Left cardiac atrium (tissue), 4 donors: ENCODE data around the gene MTHFD1L. TPM values are rescaled to one million over a fixed set of nuclear protein-coding genes. Genes with fewer than 3 reads are reported as not detected.
A peak's percentile ranks its signal among the peaks of the same experiment; 100 is the strongest.

Experiments used
- ATAC-seq, 2 donors: fragments of 200-7000 bp; cut with Tn5 transposase; one replicate each; pipeline ENCODE4 v1.9.1; 2020; ENCODE audit warnings: mild to moderate bottlenecking in 2 of 2, moderate library complexity in 2 of 2
- DNase-seq: peaks from one replicate; pipeline ENCODE4 v3.0.0-alpha.2; 2020
- intact Hi-C, 2 donors: fragments of 100-400 bp; cut with DNase I; formaldehyde crosslinking; loops; one replicate each; pipeline versions ENCODE4 v1.14.1 to v1.15.1; 2022 to 2023
- total RNA-seq, 2 donors: library from RNA; stranded (reverse); fragmentation: NEBNext Ultra II Directional; extraction: Animal tissue kit (Norgen Biotek cat#: 25700); gene quantifications; one replicate each; pipeline ENCODE4 v1.2.1, GENCODE V29; 2021
- donor health status: DM: no; HTN: yes; CAD: no.
- donor health status: DM: no; HTN: yes; CAD: no; lungs with severe emphysema.
- donor health status: DM: yes; HTN: yes; CAD: no.
- donor health status: Dilated cardiomyopathy.

The MTHFD1L gene
- total RNA-seq, 2 donors from 2014 or later: 4.8 to 19.7 TPM

DNA sequence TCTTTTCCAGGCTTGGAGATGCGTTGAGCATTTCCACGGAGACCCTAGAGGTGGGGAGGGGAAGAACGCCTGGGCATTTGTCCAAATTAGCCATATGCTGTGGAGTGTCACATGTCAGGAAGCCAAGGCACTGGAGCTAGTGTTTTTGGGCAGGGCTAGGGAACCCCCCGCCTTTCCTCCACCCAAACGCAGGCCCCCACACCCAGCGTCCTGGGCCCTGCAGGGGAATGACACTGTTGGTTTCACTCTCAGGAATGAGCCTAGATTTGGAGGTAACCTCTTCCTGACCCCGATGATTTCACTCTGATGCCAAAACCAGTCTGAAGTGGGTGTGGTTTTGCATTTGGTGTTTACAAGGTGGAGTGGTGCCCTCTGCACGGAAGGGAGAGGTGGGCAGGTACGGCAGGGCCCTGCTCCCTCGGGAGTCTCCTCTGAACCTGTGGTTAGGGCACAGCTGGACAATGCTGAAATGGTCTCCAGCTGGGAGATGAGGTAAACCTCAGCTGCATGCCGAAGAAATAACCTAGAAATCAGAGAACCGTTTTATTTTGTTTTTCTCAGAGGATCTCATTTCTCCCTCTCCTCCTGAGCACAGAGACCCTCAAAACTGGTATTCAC, 29.5 kb downstream of the MTHFD1L start:
- intact Hi-C loops: loop anchor here in 1 of 2 donors (5.0 to 10.0 kb wide), 2 partner anchors 120 to 437 kb away; no protein-coding TSS in a partner anchor
- DNase-seq (no peak), ATAC-seq (peak in 1 of 2 donors; percentile 30)

DNA sequence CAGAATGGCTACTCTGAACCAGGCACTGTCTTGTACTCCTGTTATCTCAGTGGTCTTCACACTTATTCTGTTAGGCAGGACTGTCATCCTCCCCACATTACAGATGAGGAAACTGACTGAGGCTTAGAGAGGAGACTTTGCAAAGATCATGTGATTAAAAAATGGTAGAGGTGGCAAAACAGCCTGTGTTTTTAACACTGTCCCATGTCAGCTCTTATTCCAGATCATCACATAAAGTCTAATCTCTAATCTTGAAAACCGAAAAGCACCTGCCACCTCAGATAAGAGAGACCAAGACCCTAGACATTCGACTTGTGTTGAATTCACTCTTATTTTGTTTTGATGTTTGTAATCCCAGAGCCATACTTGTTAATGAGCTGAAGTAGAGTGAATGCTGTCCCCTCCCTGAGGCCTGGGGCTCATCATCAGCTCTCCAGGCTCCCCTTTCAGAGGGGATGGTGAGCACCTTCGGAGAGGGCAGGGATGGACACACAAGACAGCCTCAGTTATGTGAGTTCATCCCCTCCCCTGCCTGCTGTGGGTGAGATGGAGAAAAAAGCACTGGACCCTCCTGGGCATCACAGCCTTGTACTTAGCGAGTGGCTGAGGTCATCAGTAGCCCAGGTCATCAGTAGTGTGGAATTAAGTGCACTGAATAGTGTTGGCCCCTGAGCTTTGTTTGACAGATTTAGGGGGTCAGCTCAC, 30.6 kb downstream of the MTHFD1L start:
- no peak for DNase-seq
- intact Hi-C loops: loop anchor here in 1 of 2 donors (10.0 kb wide), 1 partner anchor 119 kb away; no protein-coding TSS in a partner anchor
- ATAC-seq: no peak

DNA sequence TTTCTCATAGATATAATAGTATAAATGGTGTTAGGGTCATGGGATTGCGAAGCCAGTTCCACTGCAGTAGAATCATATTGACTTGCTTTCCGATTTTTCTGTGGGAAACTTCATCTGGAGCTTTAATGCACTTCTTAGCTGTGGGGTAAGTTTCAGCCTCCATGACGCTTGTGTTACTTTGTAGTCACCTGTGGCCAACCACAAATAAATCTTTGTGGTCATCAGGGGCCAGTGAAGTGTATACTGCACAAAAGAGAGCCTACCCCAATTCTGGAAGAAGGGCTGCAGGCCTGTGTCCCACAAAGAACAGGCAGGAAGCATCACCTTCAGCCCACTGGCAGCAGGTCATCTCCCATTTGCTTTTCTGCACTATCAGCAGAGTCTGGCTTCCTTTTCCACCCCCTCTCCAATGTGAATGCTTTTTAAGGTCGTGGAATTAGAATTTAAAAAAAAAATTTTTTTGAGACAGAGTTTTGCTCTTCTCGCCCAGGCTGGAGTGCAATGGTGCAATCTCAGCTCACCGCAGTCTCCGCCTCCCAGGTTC, 32.0 kb downstream of the MTHFD1L start:
- DNase-seq (no peak), ATAC-seq (no peak)
- intact Hi-C loops: loop anchor here in 1 of 2 donors (10.0 kb wide), 1 partner anchor 117 kb away; no protein-coding TSS in a partner anchor

DNA sequence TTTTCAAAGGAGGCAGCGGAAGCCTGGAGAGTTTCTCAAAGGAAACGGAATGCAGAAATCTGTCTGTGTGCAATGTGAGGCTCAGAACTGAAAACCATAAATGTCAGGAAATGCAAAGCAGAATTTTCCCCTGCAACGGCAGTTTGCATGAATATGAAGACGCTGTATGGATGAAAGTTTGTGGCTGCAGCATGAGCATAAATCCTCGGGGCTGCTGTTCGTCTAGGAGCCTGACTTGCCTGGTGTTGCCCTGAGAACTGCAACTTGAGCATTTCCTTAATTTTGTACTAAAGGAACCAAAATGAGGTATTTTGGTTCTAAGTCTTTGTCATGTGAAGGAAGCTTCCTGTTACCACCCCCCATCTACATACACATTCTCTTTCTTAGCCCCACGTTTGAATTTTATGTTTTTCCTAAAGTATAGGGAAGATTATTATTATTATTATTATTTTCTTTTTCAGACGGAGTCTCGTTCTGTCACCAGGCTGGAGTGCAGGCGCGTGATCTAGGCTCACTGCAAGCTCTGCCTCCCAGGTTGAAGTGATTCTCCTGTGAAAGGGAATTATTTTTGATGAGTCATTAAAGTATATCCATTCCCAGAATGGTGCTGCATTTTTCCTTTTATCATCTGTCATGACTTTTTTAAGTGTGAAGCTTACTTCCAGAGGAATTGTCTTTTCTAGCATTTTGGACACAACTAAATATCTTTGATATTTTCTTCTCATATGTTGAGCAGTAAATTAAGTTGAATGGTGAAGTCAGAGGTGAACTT, 33.1 kb downstream of the MTHFD1L start:
- no peak for ATAC-seq
- no peak for DNase-seq
- intact Hi-C loops: loop anchor here in 1 of 2 donors (10.0 kb wide), 1 partner anchor 116 kb away; no protein-coding TSS in a partner anchor

DNA sequence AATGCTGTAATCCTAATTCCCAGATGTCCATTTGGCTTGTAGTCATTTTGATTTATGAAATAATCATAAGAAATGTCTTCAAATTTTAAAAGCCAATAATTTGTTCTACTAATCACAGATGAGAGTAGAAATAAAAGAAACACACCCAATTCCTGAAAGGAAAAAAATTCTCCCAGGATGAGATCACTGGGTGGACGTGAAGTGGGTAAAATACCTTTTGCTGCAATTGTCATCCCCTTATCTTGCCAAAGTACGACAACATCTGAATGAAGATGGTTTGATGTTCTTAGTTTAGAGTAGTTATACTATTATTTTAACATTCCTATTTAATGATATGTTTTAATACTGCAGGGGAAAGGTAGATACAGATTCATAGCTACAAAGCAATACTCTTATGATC, 33.7 kb downstream of the MTHFD1L start:
- no peak for ATAC-seq
- intact Hi-C loops: loop anchor here in 1 of 2 donors (10.0 kb wide), 1 partner anchor 116 kb away; no protein-coding TSS in a partner anchor

DNA sequence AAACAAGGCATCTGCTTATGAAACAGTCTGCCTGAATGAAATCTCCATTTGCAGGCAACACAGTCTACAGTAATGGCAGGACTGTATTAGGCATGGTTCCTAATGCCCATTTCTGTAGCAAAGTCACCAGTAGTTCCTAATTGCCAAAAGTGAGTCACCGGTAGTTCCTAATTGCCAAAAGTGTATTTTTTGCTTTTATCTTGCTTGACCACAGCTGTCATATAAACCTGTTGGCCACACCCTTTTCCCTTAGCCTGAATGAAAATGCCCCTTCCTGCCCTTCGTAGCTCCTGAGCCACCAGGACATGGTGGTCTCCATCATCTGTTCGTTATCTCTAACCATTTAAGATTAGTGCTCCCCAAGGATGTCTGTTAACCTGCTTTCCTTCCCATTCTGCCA, 34.5 kb downstream of the MTHFD1L start:
- DNase-seq (no peak), ATAC-seq (no peak)
- intact Hi-C loops: no loop called here

More for the DNA sequence above, 33.7 kb downstream of the MTHFD1L start:
- no peak for DNase-seq

DNA sequence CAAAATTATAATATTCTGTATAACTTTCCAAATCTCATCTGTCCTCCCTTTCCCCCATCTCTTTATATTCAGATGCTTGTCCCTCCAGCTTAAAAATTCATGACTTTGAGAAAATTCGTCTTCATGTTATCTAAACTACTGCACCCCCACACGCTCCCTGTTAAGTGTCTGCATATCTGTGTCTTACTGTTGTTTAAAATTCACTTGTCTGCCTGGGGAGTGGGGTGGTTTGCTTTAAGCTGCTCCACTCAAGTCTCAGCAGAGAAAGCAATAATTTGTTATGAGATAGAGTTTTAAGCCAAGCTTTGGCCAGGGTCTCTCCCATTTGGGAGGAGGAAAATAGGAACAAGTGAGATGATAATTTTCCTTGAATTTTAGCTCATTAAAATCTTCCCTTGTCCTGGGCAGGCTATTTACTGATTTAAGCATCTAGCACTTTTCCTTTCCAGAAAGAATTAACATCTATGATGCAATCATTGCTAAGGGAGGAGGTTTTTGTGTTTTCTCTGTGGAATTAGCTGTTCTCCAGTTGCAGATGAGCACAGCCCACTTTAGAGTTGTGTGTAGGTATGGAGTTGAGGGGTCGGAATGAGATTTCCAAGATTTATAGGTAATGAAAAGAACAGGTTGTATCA, 36.8 kb downstream of the MTHFD1L start:
- DNase-seq (no peak), ATAC-seq (peak; percentile 20 to 47)
- intact Hi-C loops: no loop called here

DNA sequence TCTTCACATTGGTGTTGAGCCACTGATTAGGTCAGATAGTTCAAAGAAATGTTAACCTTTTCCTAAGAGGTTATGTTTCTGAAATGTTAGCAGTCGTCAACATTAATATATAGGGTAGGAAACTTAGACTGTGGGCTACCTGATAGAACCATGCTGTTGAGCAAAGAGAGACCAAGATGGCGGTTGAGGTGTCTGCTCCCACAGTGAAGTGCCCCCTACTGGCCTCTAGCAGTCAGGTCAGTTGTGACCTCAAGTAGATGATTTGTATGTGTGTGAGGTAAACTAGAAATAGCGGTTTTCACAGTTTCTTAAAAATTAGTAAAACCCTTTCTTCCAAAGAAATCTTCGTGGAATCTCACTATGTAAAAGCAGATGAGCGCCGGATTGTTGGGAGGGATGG, 40.3 kb downstream of the MTHFD1L start:
- intact Hi-C loops: no loop called here
- ATAC-seq (no peak), DNase-seq (no peak)

DNA sequence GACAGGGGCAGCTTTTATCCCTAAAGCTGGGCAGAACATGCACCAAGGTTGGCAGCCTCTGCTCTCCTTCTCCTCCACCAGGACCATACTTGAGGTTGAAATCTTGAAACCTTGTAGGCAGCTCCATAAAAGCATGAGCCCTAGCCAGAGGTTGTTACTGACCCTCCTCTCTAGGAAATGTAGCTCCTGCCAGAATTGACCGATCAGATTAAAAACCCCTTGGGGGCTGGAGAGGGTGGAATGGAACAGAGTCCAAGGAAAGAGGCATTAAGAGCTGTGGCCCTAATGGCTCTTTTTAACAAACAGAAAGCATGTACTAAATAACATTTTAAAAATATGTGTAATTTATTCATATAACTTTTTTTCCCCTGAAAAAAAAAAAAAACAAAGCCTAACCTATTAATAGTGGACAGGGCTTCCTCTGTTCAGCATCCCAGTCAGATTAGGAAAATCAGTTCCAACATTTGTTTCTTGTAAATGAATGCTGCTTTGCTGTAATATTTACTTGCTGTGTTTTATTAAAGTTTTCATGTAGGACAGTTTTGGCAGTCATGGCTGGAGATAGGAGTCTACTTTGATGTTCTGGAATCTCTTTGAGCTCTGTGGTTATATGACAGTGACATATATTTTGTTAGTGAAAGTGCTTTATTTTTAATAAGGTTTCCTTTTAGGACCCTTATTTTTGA, 41.3 kb downstream of the MTHFD1L start:
- intact Hi-C loops: no loop called here
- DNase-seq: no peak

DNA sequence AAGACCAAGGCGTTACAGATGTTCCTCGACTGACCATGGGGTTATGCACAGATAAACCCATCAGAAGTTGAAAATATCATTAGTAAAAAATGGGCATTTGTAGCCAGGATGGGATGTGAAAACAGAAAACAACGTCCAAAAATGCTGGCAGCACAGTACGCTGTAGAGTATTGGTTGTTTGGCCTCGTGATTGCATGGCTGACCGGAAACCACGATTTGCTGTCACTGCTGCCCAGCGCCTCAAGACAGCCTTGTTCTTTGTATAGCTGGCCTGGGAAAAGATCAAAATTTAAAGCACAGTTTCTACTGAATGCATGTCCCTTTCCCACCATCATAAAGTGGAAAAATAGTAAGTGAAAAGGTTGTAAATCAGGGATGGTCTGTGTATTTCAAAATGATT, 41.9 kb downstream of the MTHFD1L start:
- intact Hi-C loops: no loop called here
- ATAC-seq (peak; percentile 30 to 42), DNase-seq (no peak)

More for the DNA sequence above, 41.3 kb downstream of the MTHFD1L start:
- peak in 1 of 2 donors; percentile 45 for ATAC-seq

DNA sequence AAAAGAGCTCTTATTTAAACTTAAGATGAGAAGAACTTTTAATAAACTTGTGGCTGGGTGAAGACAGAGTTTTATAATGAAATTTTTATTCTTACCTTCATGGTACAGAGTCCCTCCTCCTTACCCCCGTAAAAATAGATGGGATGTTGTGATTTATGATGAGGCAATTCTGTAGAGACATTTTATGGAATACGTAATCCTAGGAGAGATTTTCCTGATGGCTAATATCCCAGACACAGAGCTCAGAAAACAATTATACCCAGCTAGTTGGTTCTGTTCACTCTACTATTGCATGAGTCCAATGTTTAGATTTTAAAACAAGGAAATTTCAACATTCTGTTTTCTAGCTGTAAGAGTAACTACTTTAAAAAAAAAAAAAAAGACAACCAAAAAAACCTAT, 43.4 kb downstream of the MTHFD1L start:
- no peak for DNase-seq
- no peak for ATAC-seq
- intact Hi-C loops: no loop called here

DNA sequence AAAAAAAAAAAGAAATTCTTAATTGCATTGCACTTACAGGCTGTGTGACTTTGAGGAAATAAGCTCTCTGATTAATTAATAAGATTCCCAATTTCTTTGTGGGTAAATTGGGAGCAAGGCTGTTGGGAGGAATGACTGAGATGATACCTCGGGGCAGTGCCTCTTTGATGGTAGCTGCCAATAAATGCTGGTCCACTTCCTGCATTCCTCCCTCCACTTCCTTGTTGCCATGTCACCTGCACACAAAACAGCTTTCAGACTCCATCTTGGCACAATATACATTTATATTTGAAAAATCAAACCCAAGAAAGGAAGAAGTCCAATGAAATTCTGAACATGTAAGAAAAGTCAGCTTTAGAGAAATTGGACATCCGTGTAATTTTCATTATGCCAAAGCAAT, 45.1 kb downstream of the MTHFD1L start:
- ATAC-seq: no peak
- intact Hi-C loops: no loop called here
- no peak for DNase-seq

DNA sequence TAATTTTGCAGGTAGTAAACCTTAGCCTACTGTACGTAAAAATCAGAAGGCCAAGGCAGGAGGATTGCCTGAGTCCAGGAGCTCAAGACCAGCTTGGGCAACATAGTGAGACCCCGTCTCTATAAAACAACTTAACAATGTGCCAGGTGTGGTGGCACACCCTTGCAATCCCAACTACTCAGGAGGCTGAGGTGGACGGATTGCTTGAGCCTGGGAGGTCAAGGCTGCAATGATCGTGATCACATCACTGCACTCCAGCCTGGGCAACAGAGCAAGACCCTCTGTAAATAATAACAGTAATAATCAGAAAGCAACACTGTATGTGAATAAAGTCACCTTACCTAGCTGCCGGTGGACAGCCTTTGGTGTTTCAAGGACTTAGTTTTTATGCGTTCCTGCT, 48.9 kb downstream of the MTHFD1L start:
- intact Hi-C loops: no loop called here
- no peak for DNase-seq
- no peak for ATAC-seq

DNA sequence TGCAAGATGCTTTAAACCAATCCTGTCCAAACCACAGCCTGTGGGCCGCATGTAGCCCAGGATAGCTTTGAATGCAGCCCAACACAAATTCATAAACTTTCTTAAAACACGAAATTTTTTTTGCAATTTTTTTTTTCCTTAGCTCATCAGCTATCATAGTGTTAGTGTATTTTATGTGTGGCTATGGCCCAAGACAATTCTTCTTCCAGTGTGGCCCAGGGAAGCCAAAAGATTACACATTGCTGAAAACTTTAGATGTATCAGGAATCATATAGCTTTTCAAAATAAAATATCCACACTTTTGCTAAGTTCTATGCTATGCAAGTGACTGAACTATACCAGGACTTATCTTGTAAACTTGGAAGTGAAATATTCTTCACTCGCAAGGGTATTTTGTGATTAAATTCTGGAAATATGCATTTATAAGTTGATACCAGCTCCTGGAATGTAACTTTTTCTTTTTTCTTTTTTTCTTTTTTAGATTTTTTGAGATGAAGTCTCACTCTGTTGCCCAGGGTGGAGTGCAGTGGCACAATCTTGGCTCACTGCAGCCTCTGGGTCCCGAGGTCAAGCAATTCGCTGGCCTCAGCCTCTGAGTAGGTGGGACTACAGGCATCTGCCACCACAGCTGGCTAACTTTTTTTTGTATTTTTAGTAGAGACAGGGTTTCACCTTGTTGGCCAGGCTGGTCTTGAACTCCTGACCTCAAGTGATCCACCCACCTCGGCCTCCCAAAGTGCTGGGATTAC, 49.8 kb downstream of the MTHFD1L start:
- ATAC-seq (peak in 1 of 2 donors; percentile 42), DNase-seq (no peak)
- intact Hi-C loops: no loop called here

DNA sequence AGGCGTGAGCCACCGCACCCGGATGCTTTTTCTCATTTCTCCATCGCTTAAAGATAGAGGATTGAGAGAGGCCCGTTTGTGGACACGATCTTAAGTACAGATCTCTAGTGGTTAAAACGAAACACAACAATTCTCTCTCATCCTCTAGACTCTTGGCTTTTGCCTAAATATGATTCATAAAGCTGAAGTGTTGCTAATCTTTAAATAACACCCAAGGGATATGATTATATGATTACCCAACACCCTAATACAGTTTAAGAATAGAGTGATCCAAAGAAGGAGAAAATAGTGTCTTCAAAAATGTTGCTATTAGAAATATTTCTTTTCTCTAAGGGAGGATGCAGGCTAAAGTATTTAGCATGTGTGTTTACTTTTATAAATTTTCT, 50.4 kb downstream of the MTHFD1L start:
- intact Hi-C loops: no loop called here
- ATAC-seq (peak; percentile 44 to 94), DNase-seq (no peak)

DNA sequence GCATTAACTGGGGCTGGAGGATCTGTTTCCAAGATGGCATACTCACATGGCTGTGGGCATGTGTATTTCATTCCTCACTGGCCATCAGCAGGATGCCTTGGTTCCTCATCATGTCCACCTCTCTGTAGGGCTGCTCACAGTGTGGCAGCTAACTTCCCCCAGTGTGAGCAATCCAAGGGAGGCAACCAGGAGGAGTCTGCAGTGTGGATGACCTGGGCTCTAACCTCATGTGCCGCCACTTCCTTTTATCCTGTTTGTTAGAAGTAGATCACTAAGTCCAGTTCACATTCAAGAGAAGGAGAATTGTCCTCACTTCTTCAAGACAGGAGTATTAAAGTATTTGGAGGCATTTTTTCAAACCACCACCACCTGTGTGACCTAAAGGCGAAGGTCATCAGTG, 54.4 kb downstream of the MTHFD1L start:
- no peak for DNase-seq
- no peak for ATAC-seq
- intact Hi-C loops: no loop called here

DNA sequence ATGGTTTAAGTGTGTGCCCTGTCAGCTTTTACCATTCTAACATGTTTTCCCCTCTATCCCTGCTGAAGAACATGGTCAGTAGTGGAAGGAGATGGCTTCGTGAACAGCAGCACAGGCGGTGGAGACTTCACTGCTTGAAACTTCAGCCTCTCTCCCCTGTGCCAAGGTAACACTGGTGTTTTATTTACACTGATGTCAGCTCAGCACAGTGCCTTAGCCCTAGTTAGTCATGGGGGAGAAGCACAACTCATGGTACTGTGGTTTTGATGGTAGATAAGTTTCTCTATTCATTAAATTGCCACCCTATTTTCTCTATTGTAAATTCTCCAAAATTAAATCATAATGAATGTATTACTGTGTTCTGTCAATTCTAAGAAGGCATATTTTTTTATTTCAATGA, 56.6 kb downstream of the MTHFD1L start:
- intact Hi-C loops: no loop called here
- DNase-seq (no peak), ATAC-seq (no peak)
